Endothelial cell of umbilical vein (primary cell): ENCODE measurements around the gene FAR1. TPM values are rescaled to one million over a fixed set of nuclear protein-coding genes. Genes with fewer than 3 reads are reported as not detected.

ENCODE experiments used
- BruUV-seq: library from RNA; stranded (reverse); fragments of 400-500 nt; replicated peaks from 2 replicates; lab custom pipeline; 2021; lab: Mats Ljungman, UMichigan
- CTCF ChIA-PET: fragments of 300-600, 350-600 bp; sonication (Branson Sonifier 250); formaldehyde crosslinking; loops from one replicate; lab custom pipeline; 2021; ENCODE audit warnings: antibody characterized with exemption, inconsistent platforms; lab: Charles Lee
- POLR2A ChIA-PET: fragments of 300-600, 350-600 bp; sonication (Branson Sonifier 250); formaldehyde crosslinking; loops from one replicate; lab custom pipeline; 2021; ENCODE audit warnings: antibody characterized with exemption, inconsistent platforms; lab: Charles Lee
- DNase-seq: peaks from one replicate; pipeline ENCODE4 v3.0.0-alpha.2; 2011; ENCODE audit warnings: low read depth, low spot score
- FAIRE-seq: peaks from 2 replicates; lab custom pipeline; 2011; peaks lifted over from hg19 to GRCh38; lab: Jason Lieb, UNC
- H2AFZ ChIP-seq: 2 replicates; pipeline ENCODE4 v1.6.0; 2012; ENCODE audit warnings: low read depth, low read length, control low read depth, inconsistent platforms
- H3K27ac ChIP-seq: 2 replicates; pipeline ENCODE4 v1.5.1; 2011; ENCODE audit warnings: low read depth, mild to moderate bottlenecking, control low read depth, low read length, moderate library complexity; ENCODE audit not compliant: insufficient read depth
- H3K27me3 ChIP-seq, 2 experiments: 2 replicates each; pipeline versions ENCODE4 v1.6.0 to v1.6.1; 2011; ENCODE audit warnings: low read length in 2 of 2, mixed read lengths in 1 of 2; ENCODE audit not compliant: control insufficient read depth in 2 of 2, insufficient read depth in 2 of 2
- H3K36me3 ChIP-seq, 2 experiments: 2 replicates in 1 of 2; 3 replicates in 1 of 2; pipeline ENCODE4 v1.5.1; 2011; ENCODE audit warnings: low read length in 2 of 2, mild to moderate bottlenecking in 1 of 2, moderate library complexity in 1 of 2; ENCODE audit not compliant: control insufficient read depth in 2 of 2, insufficient read depth in 2 of 2; ENCODE audit errors: extremely low read depth in 1 of 2
- H3K4me1 ChIP-seq: 3 replicates; pipeline ENCODE4 v1.5.1; 2011; ENCODE audit warnings: mild to moderate bottlenecking, low read length; ENCODE audit not compliant: control insufficient read depth, insufficient read depth; ENCODE audit errors: extremely low read depth
- H3K4me2 ChIP-seq: 2 replicates; pipeline ENCODE4 v1.6.1; 2011; ENCODE audit warnings: low read length, control low read depth, mixed read lengths; ENCODE audit not compliant: insufficient read depth
- H3K4me3 ChIP-seq, 3 experiments: fragments of 200-600 bp in 1 of 3; sonication (generic), shearing (Covaris generic) in 1 of 3; replicated peaks in 1 of 3; 2 replicates each; pipeline ENCODE4 v1.5.1; 2011 to 2016; ENCODE audit warnings: control low read depth in 3 of 3, low read length in 3 of 3, mild to moderate bottlenecking in 2 of 3, inconsistent platforms in 1 of 3, low read depth in 1 of 3, moderate library complexity in 1 of 3; ENCODE audit not compliant: insufficient read depth in 1 of 3
- H3K79me2 ChIP-seq: 2 replicates; pipeline ENCODE4 v1.6.0; 2012; ENCODE audit warnings: low read length, inconsistent platforms; ENCODE audit not compliant: control insufficient read depth, insufficient read depth
- H3K9ac ChIP-seq: replicated peaks from 2 replicates; pipeline ENCODE3; 2011; ENCODE audit warnings: low read length, control low read depth; ENCODE audit not compliant: insufficient read depth; ENCODE audit errors: extremely low read depth
- H3K9me1 ChIP-seq: replicated peaks from 3 replicates; pipeline ENCODE4 v1.6.0; 2011; ENCODE audit warnings: mild to moderate bottlenecking, low read length; ENCODE audit not compliant: control insufficient read depth, insufficient read depth; ENCODE audit errors: extremely low read depth
- H3K9me3 ChIP-seq: replicated peaks from 2 replicates; pipeline ENCODE4 v1.5.1; 2012; ENCODE audit warnings: low read length, inconsistent platforms; ENCODE audit not compliant: control insufficient read depth, insufficient read depth
- H4K20me1 ChIP-seq: replicated peaks from 2 replicates; pipeline ENCODE3; 2011; ENCODE audit warnings: mild to moderate bottlenecking, low read length; ENCODE audit not compliant: control insufficient read depth, insufficient read depth; ENCODE audit errors: extremely low read depth
- CTCF ChIP-seq, 2 donors: IDR thresholded peaks; 1 replicate in 1 of 2; 2 replicates in 1 of 2; pipeline ENCODE4 v1.5.1; 2011; ENCODE audit warnings: low read length in 2 of 2, mild to moderate bottlenecking in 2 of 2, moderate library complexity in 2 of 2, control low read depth in 1 of 2, inconsistent platforms in 1 of 2, low read depth in 1 of 2; ENCODE audit not compliant: insufficient read depth in 1 of 2; ENCODE audit errors: extremely low read depth in 1 of 2
- EZH2 ChIP-seq: IDR thresholded peaks from 2 replicates; pipeline ENCODE4 v1.6.1; 2012; ENCODE audit warnings: borderline replicate concordance, low read depth, mild to moderate bottlenecking, moderate library complexity, low read length, inconsistent platforms; ENCODE audit not compliant: severe bottlenecking
- FOS ChIP-seq: IDR thresholded peaks from 2 replicates; pipeline ENCODE4 v1.6.1; 2011; ENCODE audit warnings: mild to moderate bottlenecking, low read length, moderate library complexity, borderline replicate concordance; ENCODE audit not compliant: insufficient read depth
- GATA2 ChIP-seq: IDR thresholded peaks from 2 replicates; pipeline ENCODE4 v1.7.0; 2011; ENCODE audit warnings: low read depth, mild to moderate bottlenecking, moderate library complexity, mixed read lengths, low read length; ENCODE audit not compliant: insufficient read length, insufficient read depth
- JUN ChIP-seq: IDR thresholded peaks from 2 replicates; pipeline ENCODE4 v1.6.1; 2011; ENCODE audit warnings: borderline replicate concordance, low read depth; ENCODE audit not compliant: insufficient read length, insufficient read depth
- MAX ChIP-seq: IDR thresholded peaks from 2 replicates; pipeline ENCODE4 v1.6.1; 2011; ENCODE audit not compliant: insufficient read depth, insufficient read length
- MYC ChIP-seq: IDR thresholded peaks from one replicate; pipeline ENCODE4 v1.6.1; 2011; ENCODE audit warnings: mild to moderate bottlenecking, low read depth, low read length
- POLR2A ChIP-seq: IDR thresholded peaks from 2 replicates; pipeline ENCODE4 v1.6.1; 2012; ENCODE audit warnings: low read depth, mild to moderate bottlenecking, control low read depth, low read length
- POLR2AphosphoS5 ChIP-seq: IDR thresholded peaks from 2 replicates; pipeline ENCODE4 v1.6.1; 2012; ENCODE audit warnings: low read depth, mild to moderate bottlenecking, control low read depth, low read length, moderate library complexity; ENCODE audit not compliant: insufficient read depth
- dilution Hi-C: fragments of 300-500 bp; cut with MboI; formaldehyde crosslinking; loops from one replicate; pipeline ENCODE4 v1.15.0; 2019; ENCODE audit warnings: low sequenced_read_pairs; ENCODE audit not compliant: extremely low pct_ligation_motif_present
- intact Hi-C: fragments of 100-400 bp; cut with micrococcal nuclease; formaldehyde crosslinking; loops from one replicate; pipeline ENCODE4 v1.10.0; 2022
- polyA plus RNA-seq, 4 experiments: library from polyadenylated mRNA; depleted of rRNA in 3 of 4; stranded (reverse) in 3 of 4; unstranded in 1 of 4; fragments of >200 nt; gene quantifications; 2 replicates each; pipeline versions ENCODE4 v1.2.1 to v1.2.3, GENCODE V29; 2011 to 2012; ENCODE audit warnings: missing spikeins in 1 of 4
- total RNA-seq: library from RNA; stranded (reverse); gene quantifications from 2 replicates; pipeline ENCODE4 v1.2.3, GENCODE V29; 2021

The FAR1 gene
- total and polyA plus RNA-seq, 2 donors (not counting 3 experiments of a cell fraction or from before 2014, with no cell fraction given), result 29.5 to 76.4 TPM

GRCh38 chr11:13685461-13686108 is 17.1 kb downstream of the FAR1 start:
- Histone ChIP-seq H3K4me2 (peak overlapping the region; percentile 16), H3K27me3 (no peaks in the 10 kb centered on the region), H3K79me2 (peaks cover 91% of the 10 kb centered on the region), H4K20me1 (peaks cover 6% of the 10 kb centered on the region), H3K9me1 (no peaks in the 10 kb centered on the region), H2AFZ (no peak overlapping the region), H3K36me3 (peaks cover 0 to 3% of the 10 kb centered on the region in 2 experiments), H3K4me1 (peaks cover 43% of the 10 kb centered on the region), H3K9ac (no peak overlapping the region), H3K4me3 (peak overlapping the region in 1 of 3 experiments; percentile 1), H3K9me3 (no peaks in the 10 kb centered on the region), H3K27ac (peak overlapping the region; percentile 27)
- TF ChIP-seq JUN, result peak; percentile 46
- TF ChIP-seq MYC, result no peak
- no peak for TF ChIP-seq CTCF (IDR thresholded peaks at IDR 0.05; ENCODE audit: extremely low read depth in 1 of 2, insufficient read depth in 1 of 2, low read depth in 1 of 2, low read length in 2 of 2)
- peak; percentile 69 for TF ChIP-seq FOS
- DNase-seq (peak; percentile 81), FAIRE-seq (peak; percentile 52)
- intact Hi-C loops (loop anchor here (1.0 to 2.0 kb wide), 2 partner anchors 17 to 31 kb away; partner anchors contain the start of gene FAR1), dilution Hi-C loops (no loop called here)
- BruUV-seq, result no TSS peak
- CTCF ChIA-PET, result no interaction called here
- POLR2A ChIA-PET, result no interaction called here

- no peak overlapping the region for H2AFZ ChIP-seq
- no peak overlapping the region for H3K9ac ChIP-seq
- peaks cover 0 to 3% of the 10 kb centered on the region in 2 experiments for H3K36me3 ChIP-seq
- dilution Hi-C loops (no loop called here), intact Hi-C loops (no loop called here)
- H3K9me1 ChIP-seq, result no peaks in the 10 kb centered on the region
- TF ChIP-seq EZH2 (no peak), JUN (no peak), MAX (no peak), GATA2 (no peak), CTCF (IDR thresholded peaks at IDR 0.05; ENCODE audit: extremely low read depth in 1 of 2, insufficient read depth in 1 of 2, low read depth in 1 of 2, low read length in 2 of 2) (no peak), POLR2A (no peak), MYC (no peak), FOS (no peak), POLR2AphosphoS5 (no peak)
- POLR2A ChIA-PET, result no interaction called here
- H3K9me3 ChIP-seq, result no peaks in the 10 kb centered on the region
- no peaks in the 10 kb centered on the region for H3K27me3 ChIP-seq
- H3K4me2 ChIP-seq, result no peak overlapping the region
- H3K27ac ChIP-seq, result no peak overlapping the region
- peaks cover 91% of the 10 kb centered on the region for H3K79me2 ChIP-seq
- peaks cover 34% of the 10 kb centered on the region for H3K4me1 ChIP-seq
- FAIRE-seq (no peak), DNase-seq (no peak)
- H3K4me3 ChIP-seq, result no peak overlapping the region
- H4K20me1 ChIP-seq, result peaks cover 6% of the 10 kb centered on the region
- CTCF ChIA-PET, result interaction anchor here (0.8 kb wide), 1 partner anchor 21 kb away, joined by 3 read pairs; no protein-coding TSS in a partner anchor
- no TSS peak for BruUV-seq
Measured at GRCh38 chr11:13686776-13687175, 18.3 kb downstream of the FAR1 start.
